Neural progenitor cell (in vitro differentiated cells): Measurements from ENCODE around the gene RYR1. TPM values are rescaled to one million over a fixed set of nuclear protein-coding genes. Genes with fewer than 3 reads are reported as not detected.

Source experiments
- DNase-seq: peaks from one replicate; pipeline ENCODE4 v3.0.0-alpha.2; 2016; ENCODE audit warnings: low spot score
- H2AFZ ChIP-seq: fragments of 200-600 bp; sonication (generic); replicated peaks from 2 replicates; pipeline ENCODE4 v1.6.1; 2016; ENCODE audit warnings: antibody characterized with exemption
- H3F3A ChIP-seq: fragments of 200-600 bp; sonication (generic); 2 replicates; pipeline ENCODE4 v1.6.1; 2016; ENCODE audit warnings: antibody characterized with exemption, low read depth
- H3K27ac ChIP-seq: fragments of 200-600 bp; sonication (generic); 2 replicates; pipeline ENCODE4 v1.5.1; 2016; ENCODE audit warnings: mild to moderate bottlenecking
- H3K27me3 ChIP-seq: fragments of 200-600 bp; sonication (generic); 2 replicates; pipeline ENCODE4 v1.6.1; 2016; ENCODE audit warnings: mild to moderate bottlenecking, moderate library complexity
- H3K36me3 ChIP-seq: fragments of 200-600 bp; sonication (generic); 2 replicates; pipeline ENCODE4 v1.5.1; 2016
- H3K4me1 ChIP-seq: fragments of 200-600 bp; sonication (generic); 2 replicates; pipeline ENCODE4 v1.6.1; 2016; ENCODE audit warnings: mixed run types
- H3K4me2 ChIP-seq: fragments of 200-600 bp; sonication (generic); 2 replicates; pipeline ENCODE4 v1.6.1; 2016
- H3K4me3 ChIP-seq: fragments of 200-600 bp; sonication (generic); 2 replicates; pipeline ENCODE4 v1.5.1; 2016
- H3K79me2 ChIP-seq: fragments of 200-600 bp; sonication (generic); 2 replicates; pipeline ENCODE4 v1.6.1; 2016; ENCODE audit warnings: low read depth
- H3K9ac ChIP-seq: fragments of 200-600 bp; sonication (generic); 2 replicates; pipeline ENCODE4 v1.6.1; 2016
- H3K9me3 ChIP-seq: fragments of 200-600 bp; sonication (generic); 2 replicates; pipeline ENCODE4 v1.5.1; 2016; ENCODE audit warnings: low read depth
- H4K20me1 ChIP-seq: fragments of 200-600 bp; sonication (generic); 2 replicates; pipeline ENCODE4 v1.6.1; 2016; ENCODE audit warnings: low read depth
- H3K27ac Mint-ChIP-seq: 3 replicates; pipeline ENCODE4 v1.8.0; 2021; ENCODE audit warnings: mixed read lengths
- H3K27me3 Mint-ChIP-seq: 2 replicates; pipeline ENCODE4 v1.8.0; 2022; ENCODE audit warnings: low read depth, mild to moderate bottlenecking, inconsistent platforms, moderate library complexity, mixed read lengths; ENCODE audit not compliant: insufficient read depth
- H3K36me3 Mint-ChIP-seq: 3 replicates; pipeline ENCODE4 v1.8.0; 2021; ENCODE audit warnings: mixed read lengths
- H3K4me1 Mint-ChIP-seq: 3 replicates; pipeline ENCODE4 v1.8.0; 2021; ENCODE audit warnings: mixed read lengths
- H3K4me3 Mint-ChIP-seq: 3 replicates; pipeline ENCODE4 v1.8.0; 2021; ENCODE audit warnings: mild to moderate bottlenecking, moderate library complexity, mixed read lengths
- H3K9me3 Mint-ChIP-seq: 3 replicates; pipeline ENCODE4 v1.8.0; 2020; ENCODE audit warnings: mixed read lengths
- EZH2 ChIP-seq: fragments of 200-600 bp; sonication (generic); IDR thresholded peaks from 2 replicates; pipeline ENCODE4 v1.6.1; 2017; ENCODE audit warnings: antibody characterized with exemption, mild to moderate bottlenecking, moderate library complexity
- EZH2phosphoT487 ChIP-seq: fragments of 200-600 bp; sonication (generic); IDR thresholded peaks from 2 replicates; pipeline ENCODE4 v1.6.1; 2017; ENCODE audit warnings: antibody characterized with exemption
- total RNA-seq: library from RNA; depleted of rRNA; stranded (reverse); fragments of >200 nt; gene quantifications from 2 replicates; pipeline ENCODE4 v1.2.3, GENCODE V29; 2015; ENCODE audit warnings: low replicate concordance
- TF ChIP-seq, protein P1 (sequence below): fragments of 200-600 bp; sonication (generic); IDR thresholded peaks from 2 replicates; pipeline ENCODE4 v1.5.1; 2017; ENCODE audit warnings: antibody characterized with exemption, mild to moderate bottlenecking

Gene RYR1
- total RNA-seq, 1 donor from 2014 or later: 0.60 TPM

DNA sequence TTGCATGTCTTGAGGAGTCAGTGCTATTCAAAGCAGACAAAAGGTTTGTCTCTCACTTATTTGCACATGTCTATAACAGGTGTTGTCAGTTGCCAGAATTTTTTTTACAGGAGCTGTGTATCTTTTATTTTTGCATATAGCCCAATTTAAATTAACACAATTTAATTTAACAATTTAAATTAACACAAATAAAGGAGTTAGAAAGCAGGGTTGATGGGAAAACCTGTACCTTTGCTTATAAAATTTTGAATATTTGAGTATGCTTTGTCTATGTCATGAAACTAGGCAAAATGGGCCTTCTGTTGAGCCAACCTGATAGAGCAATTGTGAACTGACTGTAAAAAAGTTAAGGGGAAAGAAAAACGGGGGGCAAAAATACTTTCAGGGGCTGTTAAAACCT, 106.3 kb downstream of the RYR1 start:
- Mint-ChIP-seq H3K36me3 (peaks cover 2% of the 10 kb centered on the region), H3K9me3 (peaks cover 16% of the 10 kb centered on the region), H3K4me3 (no peak overlapping the region), H3K27me3 (peaks cover 7% of the 10 kb centered on the region), H3K4me1 (no peaks in the 10 kb centered on the region), H3K27ac (no peak overlapping the region)
- Histone ChIP-seq H3K9me3 (no peaks in the 10 kb centered on the region), H3K4me3 (no peak overlapping the region), H4K20me1 (no peaks in the 10 kb centered on the region), H3K79me2 (no peaks in the 10 kb centered on the region), H3K36me3 (no peaks in the 10 kb centered on the region), H3K27ac (no peak overlapping the region), H3K27me3 (no peaks in the 10 kb centered on the region), H2AFZ (no peak overlapping the region), H3F3A (peaks cover 7% of the 10 kb centered on the region), H3K4me2 (no peak overlapping the region), H3K9ac (no peak overlapping the region), H3K4me1 (no peaks in the 10 kb centered on the region)
- TF ChIP-seq EZH2 (no peak), EZH2phosphoT487 (no peak)
- TF ChIP-seq, protein P1, sequence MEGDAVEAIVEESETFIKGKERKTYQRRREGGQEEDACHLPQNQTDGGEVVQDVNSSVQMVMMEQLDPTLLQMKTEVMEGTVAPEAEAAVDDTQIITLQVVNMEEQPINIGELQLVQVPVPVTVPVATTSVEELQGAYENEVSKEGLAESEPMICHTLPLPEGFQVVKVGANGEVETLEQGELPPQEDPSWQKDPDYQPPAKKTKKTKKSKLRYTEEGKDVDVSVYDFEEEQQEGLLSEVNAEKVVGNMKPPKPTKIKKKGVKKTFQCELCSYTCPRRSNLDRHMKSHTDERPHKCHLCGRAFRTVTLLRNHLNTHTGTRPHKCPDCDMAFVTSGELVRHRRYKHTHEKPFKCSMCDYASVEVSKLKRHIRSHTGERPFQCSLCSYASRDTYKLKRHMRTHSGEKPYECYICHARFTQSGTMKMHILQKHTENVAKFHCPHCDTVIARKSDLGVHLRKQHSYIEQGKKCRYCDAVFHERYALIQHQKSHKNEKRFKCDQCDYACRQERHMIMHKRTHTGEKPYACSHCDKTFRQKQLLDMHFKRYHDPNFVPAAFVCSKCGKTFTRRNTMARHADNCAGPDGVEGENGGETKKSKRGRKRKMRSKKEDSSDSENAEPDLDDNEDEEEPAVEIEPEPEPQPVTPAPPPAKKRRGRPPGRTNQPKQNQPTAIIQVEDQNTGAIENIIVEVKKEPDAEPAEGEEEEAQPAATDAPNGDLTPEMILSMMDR: no peak
- no peak for DNase-seq

DNA sequence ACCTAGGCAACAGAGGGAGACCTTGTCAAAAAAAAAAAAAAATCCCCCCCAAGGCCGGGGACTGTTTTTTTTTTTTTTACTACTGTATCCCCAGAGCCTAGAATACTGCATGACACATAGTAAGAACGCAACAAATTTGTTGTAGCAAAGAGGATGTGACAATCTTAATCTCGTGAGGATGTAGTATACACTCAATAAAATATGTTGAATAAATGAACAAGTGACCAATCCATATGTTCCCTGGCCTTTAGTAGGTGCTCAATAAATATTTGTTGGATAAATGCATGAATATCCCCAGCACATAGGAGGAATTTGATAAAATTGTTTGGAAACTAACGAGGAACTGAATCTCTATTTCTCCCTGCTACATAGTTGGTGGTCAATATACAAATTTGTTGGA, 108.5 kb downstream of the RYR1 start:
- Mint-ChIP-seq H3K27me3 (no peaks in the 10 kb centered on the region), H3K4me3 (no peak overlapping the region), H3K36me3 (no peaks in the 10 kb centered on the region), H3K4me1 (no peaks in the 10 kb centered on the region), H3K27ac (no peak overlapping the region), H3K9me3 (peaks cover under 1% of the 10 kb centered on the region)
- H2AFZ ChIP-seq: no peak overlapping the region
- peaks cover 9% of the 10 kb centered on the region for H3F3A ChIP-seq
- no peak overlapping the region for H3K9ac ChIP-seq
- no peaks in the 10 kb centered on the region for H3K4me1 ChIP-seq
- H3K27ac ChIP-seq: no peak overlapping the region
- H4K20me1 ChIP-seq: no peaks in the 10 kb centered on the region
- TF ChIP-seq EZH2: no peak
- TF ChIP-seq EZH2phosphoT487: no peak
- TF ChIP-seq, protein P1: no peak
- DNase-seq: no peak
- H3K27me3 ChIP-seq: no peaks in the 10 kb centered on the region
- no peak overlapping the region for H3K4me3 ChIP-seq
- no peaks in the 10 kb centered on the region for H3K36me3 ChIP-seq
- H3K9me3 ChIP-seq: no peaks in the 10 kb centered on the region
- no peak overlapping the region for H3K4me2 ChIP-seq
- H3K79me2 ChIP-seq: no peaks in the 10 kb centered on the region

DNA sequence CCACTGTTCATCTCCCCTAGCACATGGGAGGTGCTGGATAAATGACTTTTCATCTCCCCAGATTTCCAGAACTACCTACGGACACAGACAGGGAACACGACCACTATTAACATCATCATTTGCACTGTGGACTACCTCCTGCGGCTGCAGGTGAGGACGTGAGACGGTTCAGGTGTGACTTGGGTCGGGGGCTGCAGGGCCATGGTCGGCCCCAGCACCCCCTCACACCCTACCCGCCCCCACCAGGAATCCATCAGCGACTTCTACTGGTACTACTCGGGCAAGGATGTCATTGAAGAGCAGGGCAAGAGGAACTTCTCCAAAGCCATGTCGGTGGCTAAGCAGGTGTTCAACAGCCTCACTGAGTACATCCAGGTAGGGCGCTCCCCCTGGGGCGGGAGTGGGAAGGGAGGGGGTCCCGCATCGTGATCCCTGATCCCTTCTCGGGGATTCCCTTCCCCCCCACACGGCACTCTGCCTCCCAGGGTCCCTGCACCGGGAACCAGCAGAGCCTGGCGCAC, 109.9 kb downstream of the RYR1 start:
- Histone ChIP-seq H3K79me2 (no peaks in the 10 kb centered on the region), H3K9me3 (no peaks in the 10 kb centered on the region), H3K4me1 (no peaks in the 10 kb centered on the region), H3K27me3 (no peaks in the 10 kb centered on the region), H3K27ac (no peak overlapping the region), H3K36me3 (no peaks in the 10 kb centered on the region), H3K4me2 (no peak overlapping the region), H3K4me3 (no peak overlapping the region), H2AFZ (no peak overlapping the region), H3K9ac (no peak overlapping the region), H4K20me1 (no peaks in the 10 kb centered on the region), H3F3A (peaks cover 9% of the 10 kb centered on the region)
- H3K9me3 Mint-ChIP-seq: no peaks in the 10 kb centered on the region
- DNase-seq: no peak
- no peak overlapping the region for H3K27ac Mint-ChIP-seq
- no peak overlapping the region for H3K4me3 Mint-ChIP-seq
- no peaks in the 10 kb centered on the region for H3K27me3 Mint-ChIP-seq
- no peaks in the 10 kb centered on the region for H3K4me1 Mint-ChIP-seq
- H3K36me3 Mint-ChIP-seq: no peaks in the 10 kb centered on the region
- TF ChIP-seq, protein P1: no peak
